ENCODE measurements around the gene PLK1.
"Not testable (repeated sequence)": the region's sequence is repeated elsewhere in the genome, so short reads cannot be mapped to it uniquely, and the experiment has no call there.

Gene PLK1

DNA sequence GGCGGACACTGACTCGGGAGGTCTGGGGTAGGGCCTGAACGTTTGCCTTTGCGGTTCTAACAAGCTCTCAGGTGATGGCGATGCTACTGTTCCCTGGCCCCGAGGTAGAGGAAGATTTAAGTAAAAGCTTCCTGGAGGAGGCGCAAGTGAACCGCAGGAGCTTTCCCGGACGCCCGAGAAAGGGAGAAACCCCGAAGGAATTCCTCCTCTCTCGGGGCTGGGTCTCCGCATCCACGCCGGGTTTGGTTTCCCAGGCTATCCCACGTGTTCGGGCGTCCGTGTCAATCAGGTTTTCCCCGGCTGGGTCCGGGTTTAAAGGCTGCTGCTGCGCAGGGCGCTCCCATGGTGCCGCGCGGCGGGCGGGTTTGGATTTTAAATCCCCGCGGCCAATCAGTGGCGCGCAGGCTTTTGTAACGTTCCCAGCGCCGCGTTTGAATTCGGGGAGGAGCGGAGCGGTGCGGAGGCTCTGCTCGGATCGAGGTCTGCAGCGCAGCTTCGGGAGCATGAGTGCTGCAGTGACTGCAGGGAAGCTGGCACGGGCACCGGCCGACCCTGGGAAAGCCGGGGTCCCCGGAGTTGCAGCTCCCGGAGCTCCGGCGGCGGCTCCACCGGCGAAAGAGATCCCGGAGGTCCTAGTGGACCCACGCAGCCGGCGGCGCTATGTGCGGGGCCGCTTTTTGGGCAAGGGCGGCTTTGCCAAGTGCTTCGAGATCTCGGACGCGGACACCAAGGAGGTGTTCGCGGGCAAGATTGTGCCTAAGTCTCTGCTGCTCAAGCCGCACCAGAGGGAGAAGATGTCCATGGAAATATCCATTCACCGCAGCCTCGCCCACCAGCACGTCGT is at the start of gene PLK1:
TSS of gene PLK1 (plus strand) at position 460 of the 844 bp plus-strand sequence. CDS start at position 504, 44 bp downstream.
- peak; percentile 89 for DNase-seq

DNA sequence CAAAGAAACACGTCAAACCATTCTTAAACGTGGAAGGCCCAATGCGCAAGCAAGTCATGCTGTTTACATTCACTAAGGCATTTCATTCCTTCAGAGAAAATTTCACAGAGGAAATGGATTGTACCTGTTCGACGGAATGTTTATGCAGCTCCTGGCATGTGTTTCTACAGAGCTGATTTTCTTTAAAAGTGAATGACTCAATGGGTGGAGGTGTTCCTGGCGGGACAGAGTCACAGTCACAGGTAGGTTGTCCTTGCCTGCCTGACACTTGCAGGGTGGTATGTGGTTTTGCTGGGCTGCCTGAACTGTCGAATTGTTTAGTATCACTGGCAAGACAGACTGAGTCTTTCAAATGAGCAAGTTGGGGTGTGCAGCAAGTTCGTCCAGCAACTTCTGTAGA is 49.2 kb upstream of the PLK1 start:
- DNase-seq, result no peak

- not testable (repeated sequence) for DNase-seq
Measured at GRCh38 chr16:23631874-23632273, 46.8 kb upstream of the PLK1 start.

DNA sequence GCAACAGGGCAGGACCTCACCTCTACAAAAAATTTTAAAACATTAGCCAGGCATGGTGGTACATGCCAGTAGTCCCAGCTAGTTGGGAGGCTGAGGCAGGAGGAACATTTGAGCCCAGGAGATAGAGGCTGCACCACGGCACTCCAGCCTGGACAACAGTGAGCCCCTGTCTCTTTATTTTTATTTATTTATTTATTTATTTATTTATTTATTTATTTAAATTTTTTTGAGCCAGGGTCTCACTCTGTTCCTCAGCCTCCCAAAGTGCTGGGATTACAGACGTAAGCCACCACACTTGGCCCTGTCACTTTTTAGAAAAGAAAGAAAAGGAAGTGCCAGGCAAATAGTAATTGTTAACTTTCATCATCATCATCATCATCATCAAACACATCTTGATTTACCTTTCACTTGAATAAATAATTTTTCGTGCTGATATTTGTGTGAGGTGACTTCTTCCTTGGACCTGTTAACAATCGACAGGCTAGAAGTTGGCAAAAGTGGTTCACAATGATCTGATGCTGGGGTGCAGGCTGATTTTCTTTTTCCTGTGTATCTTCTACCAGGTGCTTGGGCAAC is 44.1 kb upstream of the PLK1 start:
- no peak for DNase-seq

- no peak for DNase-seq
Measured at GRCh38 chr16:23635958-23636357, 42.7 kb upstream of the PLK1 start.

GRCh38 chr16:23640615-23640930 is 38.1 kb upstream of the PLK1 start:
- DNase-seq, result no peak

DNA sequence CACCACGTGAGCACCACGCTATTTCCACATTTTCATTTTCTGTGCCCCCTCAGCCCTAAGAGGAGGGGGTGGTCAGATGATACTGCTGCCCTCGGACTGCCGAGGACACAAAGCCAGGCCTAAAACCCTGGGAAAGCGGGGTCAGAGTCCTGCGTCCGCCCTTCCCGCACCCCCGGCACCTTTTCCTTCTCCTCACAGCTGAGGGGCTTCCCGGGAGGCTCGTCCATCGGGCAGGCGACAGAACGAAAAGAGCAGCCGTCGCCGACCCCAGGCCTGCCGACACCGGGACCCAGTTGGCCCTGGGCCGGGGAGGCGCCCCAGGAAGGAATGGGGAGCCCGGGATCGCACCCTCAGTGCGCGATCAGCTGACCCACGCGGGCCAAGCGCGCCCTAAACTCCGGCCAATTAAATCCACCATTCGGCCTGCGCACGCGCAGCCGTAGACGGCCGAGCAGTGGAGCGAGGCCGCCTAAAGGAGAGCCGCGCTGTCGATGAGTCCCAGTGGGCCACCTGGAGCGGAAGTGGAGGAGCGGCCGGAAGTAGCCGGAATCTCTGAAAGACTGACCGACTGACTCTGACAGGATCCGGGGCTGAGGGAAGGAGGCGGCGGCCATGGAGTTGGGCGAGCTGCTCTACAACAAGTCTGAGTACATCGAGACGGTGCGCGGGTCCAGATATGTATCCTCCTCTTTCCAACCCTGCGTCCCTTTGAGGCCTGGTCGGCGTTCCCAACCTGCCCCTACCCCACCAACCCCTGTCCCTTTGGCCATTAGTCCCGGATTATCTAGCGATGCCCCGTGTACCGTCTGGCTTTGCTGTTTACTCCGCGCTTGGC is 37.5 kb upstream of the PLK1 start, which contains the start of the genes DCTN5 and PALB2:
TSS of gene DCTN5 (plus strand) at position 536 of the 835 bp plus-strand sequence. CDS start at position 613, 77 bp downstream.
TSS of gene PALB2 (minus strand) at position 380 of the 835 bp plus-strand sequence. CDS start at position 227, 153 bp downstream.
- peak; percentile 95 for DNase-seq

DNA sequence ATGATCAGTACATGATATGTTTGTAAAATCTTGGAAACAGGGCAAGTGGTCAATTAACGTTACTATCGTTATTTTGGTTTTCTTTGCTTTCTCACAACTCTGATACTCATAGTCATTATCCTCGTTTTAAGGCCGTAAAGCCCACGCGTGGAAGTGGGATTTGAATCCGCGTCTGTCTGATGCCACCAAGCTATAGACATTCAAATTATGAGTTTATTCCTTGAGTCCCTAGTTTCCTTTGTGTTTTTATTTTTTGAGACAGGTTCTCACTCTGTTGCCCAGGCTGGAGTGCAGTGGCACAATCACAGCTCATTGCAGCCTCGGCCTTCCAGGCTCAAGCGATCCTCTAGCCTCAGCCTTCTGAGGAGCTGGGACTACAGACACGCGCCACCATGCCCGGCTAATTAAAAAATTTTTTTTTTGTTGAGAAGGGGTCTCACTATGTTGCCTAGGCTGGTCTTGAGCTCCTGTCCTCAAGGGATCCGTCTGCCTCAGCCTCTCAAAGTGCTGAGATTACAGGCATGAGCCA is 36.4 kb upstream of the PLK1 start:
- no peak for DNase-seq

DNA sequence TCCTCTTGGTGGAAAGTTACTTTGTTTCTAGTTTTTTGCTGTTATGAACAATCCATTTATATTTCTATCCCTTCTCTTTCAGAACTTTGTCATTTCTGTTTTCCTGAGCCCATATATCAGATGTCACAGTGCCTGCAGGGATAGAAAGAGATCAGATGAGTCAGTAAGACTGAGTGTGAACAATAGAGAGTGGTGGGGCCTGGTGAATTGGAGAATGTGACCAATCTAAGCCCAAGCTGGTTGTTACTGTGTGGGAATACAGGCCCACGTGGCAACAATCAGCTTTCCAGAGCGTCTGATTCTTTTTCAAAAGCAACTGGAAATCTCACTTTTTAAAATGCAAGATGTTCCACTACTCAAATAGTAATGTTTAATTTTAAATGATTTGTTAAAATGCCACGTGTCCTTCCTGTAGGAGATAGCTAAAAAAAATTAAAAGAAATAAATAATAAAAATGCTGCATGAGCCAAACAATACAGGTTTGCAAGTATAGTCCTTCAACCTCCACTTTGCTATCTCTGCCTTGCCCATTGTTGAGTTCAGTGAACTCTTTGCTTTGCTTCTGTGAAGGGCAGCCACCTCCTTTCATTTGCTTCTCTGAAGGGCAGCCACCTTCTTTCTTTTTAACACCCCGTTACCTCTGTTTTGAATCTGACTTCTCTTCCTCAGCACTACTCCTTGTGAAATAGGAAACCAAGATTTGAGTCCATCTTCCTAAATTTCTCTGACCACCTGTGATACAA is 27.8 kb upstream of the PLK1 start:
- no peak for DNase-seq

GRCh38 chr16:23651943-23652468 is 26.7 kb upstream of the PLK1 start:
- DNase-seq, result no peak

GRCh38 chr16:23663918-23664317 is 14.8 kb upstream of the PLK1 start:
- no peak for DNase-seq

GRCh38 chr16:23666571-23667354 is 11.9 kb upstream of the PLK1 start:
- DNase-seq, result no peak

GRCh38 chr16:23667355-23667659 is 11.4 kb upstream of the PLK1 start:
- no peak for DNase-seq

DNA sequence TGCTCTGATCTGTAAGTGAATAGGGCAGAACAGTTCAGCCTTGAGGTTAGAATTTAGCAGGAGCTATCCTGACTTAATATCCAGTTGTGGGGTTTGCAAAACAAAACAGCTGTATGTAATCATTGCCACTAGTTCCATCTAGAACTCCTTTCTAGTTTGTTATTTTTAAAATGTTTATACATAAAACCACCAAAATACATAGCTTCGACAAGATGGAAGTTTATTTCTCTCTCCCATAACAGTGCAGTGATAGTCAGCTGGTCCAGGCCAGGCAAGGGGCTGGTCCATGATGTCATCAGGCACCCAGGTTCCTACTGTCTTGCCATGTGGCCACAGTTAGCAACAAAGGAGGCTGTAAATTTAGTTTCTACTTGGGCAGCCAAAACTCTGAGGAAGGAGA is 10.5 kb upstream of the PLK1 start:
- DNase-seq, result no peak

DNA sequence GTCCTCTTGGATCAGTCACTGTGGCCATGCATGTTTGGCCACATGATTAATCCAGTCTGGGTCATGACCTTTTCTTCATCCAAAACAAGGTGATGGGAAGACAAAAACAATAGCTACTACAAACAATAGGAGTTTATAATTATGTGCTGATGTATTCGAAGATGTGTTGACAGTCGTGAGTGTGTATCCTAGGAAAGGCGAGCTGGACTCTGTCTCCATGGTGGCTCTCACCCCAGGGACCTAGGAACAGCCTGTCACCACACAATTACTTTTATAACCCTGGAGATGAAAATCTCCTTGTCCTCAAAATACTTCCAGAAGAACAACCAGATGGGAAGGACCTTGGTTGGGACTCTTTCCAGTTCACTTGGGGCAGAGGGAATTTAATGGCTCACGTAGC is 9.8 kb upstream of the PLK1 start:
- no peak for DNase-seq

- DNase-seq, result no peak
Measured at GRCh38 chr16:23670137-23670776, 8.4 kb upstream of the PLK1 start.

GRCh38 chr16:23673971-23674614 is 4.6 kb upstream of the PLK1 start:
- no peak for DNase-seq

- DNase-seq, result no peak
Measured at GRCh38 chr16:23676924-23677480, 1.7 kb upstream of the PLK1 start.

GRCh38 chr16:23679274-23679985 is 741 bp downstream of the PLK1 start:
- DNase-seq, result peak; percentile 25

- DNase-seq, result no peak
Measured at GRCh38 chr16:23679986-23680336, 1.3 kb downstream of the PLK1 start.
